Activated naive CD4-positive, alpha-beta T cell treated with anti-CD3 and anti-CD28 coated beads, Interleukin-2, amount 50 U/mL, for 72 hours (primary cell): Measurements from ENCODE around the gene COG4. TPM values are rescaled to one million over a fixed set of nuclear protein-coding genes. Genes with fewer than 3 reads are reported as not detected.
A peak's percentile ranks its signal among the peaks of the same experiment; 100 is the strongest.

Experiments used
- ATAC-seq, 2 donors: fragments of 150-1000 bp; cut with Tn5 transposase; 2 replicates each; pipeline ENCODE4 v1.10.0; 2021; ENCODE audit warnings: mild to moderate bottlenecking in 2 of 2, moderate library complexity in 2 of 2
- DNase-seq, 2 donors: peaks; one replicate each; pipeline ENCODE4 v3.0.0; 2021 to 2022; ENCODE audit warnings: low spot score in 2 of 2
- H3K27ac Mint-ChIP-seq, 2 donors: one replicate each; pipeline ENCODE4 v1.8.0; 2022; ENCODE audit warnings: mild to moderate bottlenecking in 2 of 2, mixed read lengths in 2 of 2
- H3K36me3 Mint-ChIP-seq, 2 donors: one replicate each; pipeline ENCODE4 v1.8.0; 2022; ENCODE audit warnings: mixed read lengths in 2 of 2
- H3K9me3 Mint-ChIP-seq, 2 donors: one replicate each; pipeline ENCODE4 v1.8.0; 2022; ENCODE audit warnings: mixed read lengths in 2 of 2
- total RNA-seq, 2 donors: library from RNA; stranded (reverse); gene quantifications; one replicate each; pipeline ENCODE4 v1.2.3, GENCODE V29; 2022

COG4 gene
- total RNA-seq = 10 to 100 TPM; 37.5 to 41.2 TPM

GRCh38 chr16:70523076-70523742, at the start of gene COG4:
COG4 (minus strand) TSS chr16:70523554; CDS start chr16:70523543, 11 bp downstream.
- Mint-ChIP-seq H3K36me3 (peaks cover 49 to 55% of the 10 kb centered on the region in 2 donors), H3K9me3 (no peaks in the 10 kb centered on the region), H3K27ac (peak within 1 kb of the TSS; percentile 99 to 100)
- ATAC-seq (peak; percentile 81 to 85), DNase-seq (peak; percentile 89)

- peaks cover 23 to 36% of the 10 kb centered on the region in 2 donors for H3K36me3 Mint-ChIP-seq
- ATAC-seq = no peak
- no peaks in the 10 kb centered on the region for H3K9me3 Mint-ChIP-seq
- peak overlapping the region; percentile 76 to 78 for H3K27ac Mint-ChIP-seq
- no peak for DNase-seq
Measured at GRCh38 chr16:70572926-70573270, 49.5 kb upstream of the COG4 start.

GRCh38 chr16:70572050-70572925, 48.9 kb upstream of the COG4 start:
- H3K36me3 Mint-ChIP-seq = peaks cover 24 to 37% of the 10 kb centered on the region in 2 donors

GRCh38 chr16:70571623-70572022, 48.3 kb upstream of the COG4 start:
- Mint-ChIP-seq H3K36me3 (peaks cover 31 to 44% of the 10 kb centered on the region in 2 donors), H3K9me3 (no peaks in the 10 kb centered on the region), H3K27ac (peak overlapping the region; percentile 58 to 76)
- ATAC-seq (peak; percentile 15 to 21), DNase-seq (no peak)

More at GRCh38 chr16:70572050-70572925, 48.9 kb upstream of the COG4 start:
- H3K9me3 Mint-ChIP-seq = no peaks in the 10 kb centered on the region
- peak in 1 of 2 donors; percentile 21 for ATAC-seq
- H3K27ac Mint-ChIP-seq = peak overlapping the region; percentile 76 to 78
- no peak for DNase-seq

- no peak for DNase-seq
- H3K27ac Mint-ChIP-seq = peak overlapping the region in 1 of 2 donors; percentile 51
- no peak for ATAC-seq
- no peaks in the 10 kb centered on the region for H3K9me3 Mint-ChIP-seq
- H3K36me3 Mint-ChIP-seq = peaks cover 31 to 46% of the 10 kb centered on the region in 2 donors
Measured at GRCh38 chr16:70570967-70571570, 47.7 kb upstream of the COG4 start.

GRCh38 chr16:70569752-70570151, 46.4 kb upstream of the COG4 start:
- peaks cover 41 to 55% of the 10 kb centered on the region in 2 donors for H3K36me3 Mint-ChIP-seq
- no peaks in the 10 kb centered on the region for H3K9me3 Mint-ChIP-seq
- peak overlapping the region in 1 of 2 donors; percentile 36 for H3K27ac Mint-ChIP-seq
- ATAC-seq = no peak
- no peak for DNase-seq

- no peak for DNase-seq
- H3K27ac Mint-ChIP-seq = peak overlapping the region in 1 of 2 donors; percentile 85
- ATAC-seq = no peak
- H3K36me3 Mint-ChIP-seq = peaks cover 43 to 56% of the 10 kb centered on the region in 2 donors
- H3K9me3 Mint-ChIP-seq = no peaks in the 10 kb centered on the region
Measured at GRCh38 chr16:70568601-70569237, 45.4 kb upstream of the COG4 start.

GRCh38 chr16:70565053-70565452, 41.7 kb upstream of the COG4 start:
- ATAC-seq (no peak), DNase-seq (no peak)
- peaks cover 30 to 47% of the 10 kb centered on the region in 2 donors for H3K36me3 Mint-ChIP-seq
- H3K9me3 Mint-ChIP-seq = no peaks in the 10 kb centered on the region
- no peak overlapping the region for H3K27ac Mint-ChIP-seq

GRCh38 chr16:70563636-70564035, 40.3 kb upstream of the COG4 start:
- no peak overlapping the region for H3K27ac Mint-ChIP-seq
- H3K9me3 Mint-ChIP-seq = no peaks in the 10 kb centered on the region
- ATAC-seq = no peak
- peaks cover 27 to 44% of the 10 kb centered on the region in 2 donors for H3K36me3 Mint-ChIP-seq
- no peak for DNase-seq

GRCh38 chr16:70561623-70562022, 38.3 kb upstream of the COG4 start:
- no peak for ATAC-seq
- H3K36me3 Mint-ChIP-seq = peaks cover 24 to 44% of the 10 kb centered on the region in 2 donors
- H3K9me3 Mint-ChIP-seq = no peaks in the 10 kb centered on the region
- H3K27ac Mint-ChIP-seq = peak overlapping the region in 1 of 2 donors; percentile 74
- DNase-seq = no peak

- no peak overlapping the region for H3K27ac Mint-ChIP-seq
- DNase-seq = no peak
- peak in 1 of 2 donors; percentile 22 for ATAC-seq
- no peaks in the 10 kb centered on the region for H3K9me3 Mint-ChIP-seq
- H3K36me3 Mint-ChIP-seq = peaks cover 24 to 30% of the 10 kb centered on the region in 2 donors
Measured at GRCh38 chr16:70556063-70556462, 32.7 kb upstream of the COG4 start.

- H3K27ac Mint-ChIP-seq = peak overlapping the region; percentile 2 to 73
Measured at GRCh38 chr16:70553645-70554044, 30.3 kb upstream of the COG4 start.

GRCh38 chr16:70552675-70553074, 29.3 kb upstream of the COG4 start:
- Mint-ChIP-seq H3K27ac (no peak overlapping the region), H3K36me3 (peaks cover 23 to 41% of the 10 kb centered on the region in 2 donors), H3K9me3 (no peaks in the 10 kb centered on the region)
- no peak for ATAC-seq
- no peak for DNase-seq

More at GRCh38 chr16:70553645-70554044, 30.3 kb upstream of the COG4 start:
- DNase-seq (no peak), ATAC-seq (no peak)
- Mint-ChIP-seq H3K9me3 (no peaks in the 10 kb centered on the region), H3K36me3 (peaks cover 18 to 36% of the 10 kb centered on the region in 2 donors)

- Mint-ChIP-seq H3K9me3 (no peaks in the 10 kb centered on the region), H3K27ac (peak overlapping the region in 1 of 2 donors; percentile 66), H3K36me3 (peaks cover 23 to 35% of the 10 kb centered on the region in 2 donors)
- no peak for DNase-seq
- ATAC-seq = no peak
Measured at GRCh38 chr16:70551788-70552187, 28.4 kb upstream of the COG4 start.

- DNase-seq (no peak), ATAC-seq (no peak)
- H3K9me3 Mint-ChIP-seq = no peaks in the 10 kb centered on the region
- H3K27ac Mint-ChIP-seq = no peak overlapping the region
- H3K36me3 Mint-ChIP-seq = peaks cover 9 to 37% of the 10 kb centered on the region in 2 donors
Measured at GRCh38 chr16:70550082-70550481, 26.7 kb upstream of the COG4 start.

- peak overlapping the region; percentile 18 to 26 for H3K27ac Mint-ChIP-seq
- peaks cover 9 to 36% of the 10 kb centered on the region in 2 donors for H3K36me3 Mint-ChIP-seq
- DNase-seq (no peak), ATAC-seq (no peak)
- H3K9me3 Mint-ChIP-seq = no peaks in the 10 kb centered on the region
Measured at GRCh38 chr16:70548936-70549335, 25.6 kb upstream of the COG4 start.
